B cell (primary cell): ENCODE results near the gene NF2. TPM values are rescaled to one million over a fixed set of nuclear protein-coding genes. Genes with fewer than 3 reads are reported as not detected.

ENCODE experiments used
- ATAC-seq: fragments of 200-7000 bp; cut with Tn5 transposase; one replicate; pipeline ENCODE4 v1.10.0; 2021; ENCODE audit warnings: low read depth, mild to moderate bottlenecking, moderate number of reproducible peaks, moderate library complexity
- CTCF ChIA-PET: fragments of 350-600 bp; sonication (Branson Sonifier 250); formaldehyde crosslinking; loops from one replicate; lab custom pipeline; 2021; ENCODE audit warnings: antibody characterized with exemption, inconsistent platforms; lab: Charles Lee
- POLR2A ChIA-PET: fragments of 350-600 bp; sonication (Branson Sonifier 250); formaldehyde crosslinking; loops from one replicate; lab custom pipeline; 2021; ENCODE audit warnings: antibody characterized with exemption; lab: Charles Lee
- DNase-seq: peaks from one replicate; pipeline ENCODE4 v3.0.0; 2013
- H2AFZ ChIP-seq: 2 replicates; pipeline ENCODE4 v1.6.1; 2012; ENCODE audit warnings: mild to moderate bottlenecking, low read depth, low read length; ENCODE audit not compliant: insufficient read depth, poor library complexity, severe bottlenecking
- H3K27ac ChIP-seq, 2 donors: 1 replicate in 1 of 2; 2 replicates in 1 of 2; pipeline ENCODE4 v1.5.1; 2012 to 2013; ENCODE audit warnings: low read length in 2 of 2, mild to moderate bottlenecking in 2 of 2, moderate library complexity in 1 of 2
- H3K27me3 ChIP-seq, 4 experiments: fragments of 200-600 bp in 1 of 4; sonication (generic) in 1 of 4; replicated peaks in 1 of 4; 1 replicate in 2 of 4; 2 replicates in 2 of 4; pipeline versions ENCODE4 v1.6.1 to v1.7.0; 2013 to 2016; ENCODE audit warnings: low read length in 3 of 4, mild to moderate bottlenecking in 2 of 4, mixed read lengths in 1 of 4, moderate library complexity in 1 of 4; ENCODE audit not compliant: insufficient read depth in 4 of 4, control insufficient read depth in 3 of 4; ENCODE audit errors: control extremely low read depth in 1 of 4
- H3K36me3 ChIP-seq, 2 experiments: replicated peaks in 1 of 2; 1 replicate in 1 of 2; 2 replicates in 1 of 2; pipeline versions ENCODE4 v1.6.1 to v1.7.1; 2013; ENCODE audit warnings: low read length in 1 of 2; ENCODE audit not compliant: insufficient read depth in 2 of 2, control insufficient read depth in 1 of 2; ENCODE audit errors: control extremely low read depth in 1 of 2, extremely low read depth in 1 of 2
- H3K4me1 ChIP-seq, 2 donors: fragments of 200-600 bp in 1 of 2; sonication (generic) in 1 of 2; 1 replicate in 1 of 2; 2 replicates in 1 of 2; pipeline versions ENCODE4 v1.5.1 to v1.6.1; 2013 to 2017; ENCODE audit warnings: low read length in 2 of 2; ENCODE audit not compliant: control insufficient read depth in 2 of 2, insufficient read depth in 2 of 2
- H3K4me2 ChIP-seq: replicated peaks from 2 replicates; pipeline ENCODE3; 2012; ENCODE audit warnings: mild to moderate bottlenecking, low read depth, low read length; ENCODE audit not compliant: poor library complexity, severe bottlenecking
- H3K4me3 ChIP-seq, 5 experiments: fragments of 200-600 bp in 1 of 5; sonication (generic) in 1 of 5; 1 replicate in 3 of 5; 2 replicates in 2 of 5; pipeline versions ENCODE4 v1.5.1 to v1.7.0; 2011 to 2016; ENCODE audit warnings: low read length in 4 of 5, mild to moderate bottlenecking in 4 of 5, low read depth in 2 of 5, control low read depth in 1 of 5, moderate library complexity in 1 of 5; ENCODE audit not compliant: insufficient read depth in 1 of 5; ENCODE audit errors: control extremely low read depth in 1 of 5, extremely low read depth in 1 of 5
- H3K79me2 ChIP-seq: fragments of 200-600 bp; sonication (generic); one replicate; pipeline ENCODE4 v1.6.0; 2016; ENCODE audit warnings: low read length; ENCODE audit not compliant: control insufficient read depth, insufficient read depth
- H3K9ac ChIP-seq: fragments of 200-600 bp; sonication (generic); 2 replicates; pipeline ENCODE4 v1.6.1; 2017; ENCODE audit warnings: mild to moderate bottlenecking, low read length, moderate library complexity
- H3K9me3 ChIP-seq, 3 donors: one replicate each; pipeline versions ENCODE4 v1.6.1 to v1.7.1; 2013; ENCODE audit warnings: low read length in 2 of 3; ENCODE audit not compliant: control insufficient read depth in 2 of 3, insufficient read depth in 1 of 3; ENCODE audit errors: control extremely low read depth in 1 of 3
- H4K20me1 ChIP-seq: 2 replicates; pipeline ENCODE4 v1.6.0; 2012; ENCODE audit warnings: mild to moderate bottlenecking, low read length; ENCODE audit not compliant: insufficient read depth, control insufficient read depth, poor library complexity, severe bottlenecking
- H3K27ac Mint-ChIP-seq: one replicate; pipeline ENCODE4 v1.8.0; 2021; ENCODE audit warnings: mixed read lengths
- H3K27me3 Mint-ChIP-seq: one replicate; pipeline ENCODE4 v1.8.0; 2021; ENCODE audit warnings: mixed read lengths
- H3K4me1 Mint-ChIP-seq: one replicate; pipeline ENCODE4 v1.8.0; 2021; ENCODE audit warnings: mixed read lengths
- H3K4me3 Mint-ChIP-seq: one replicate; pipeline ENCODE4 v1.8.0; 2021; ENCODE audit warnings: mixed read lengths
- H3K9me3 Mint-ChIP-seq: one replicate; pipeline ENCODE4 v1.8.0; 2022; ENCODE audit warnings: mixed read lengths; ENCODE audit not compliant: insufficient read depth
- CTCF ChIP-seq: fragments of 200-600 bp; IDR thresholded peaks from one replicate; pipeline ENCODE4 v1.8.0; 2022; ENCODE audit warnings: antibody characterized with exemption, mild to moderate bottlenecking
- EZH2 ChIP-seq: IDR thresholded peaks from 2 replicates; pipeline ENCODE4 v1.6.1; 2012; ENCODE audit warnings: borderline replicate concordance, low read depth, mild to moderate bottlenecking, moderate library complexity, low read length; ENCODE audit not compliant: insufficient read depth, poor library complexity, severe bottlenecking
- WGBS: methylation state at CpG from one replicate; pipeline ENCODE4 v1.1.5; 2013; ENCODE audit warnings: missing lambda C conversion rate; ENCODE audit not compliant: insufficient coverage; 5-methylcytosine and 5-hydroxymethylcytosine counted together
- intact Hi-C: fragments of 100-400 bp; cut with micrococcal nuclease; formaldehyde crosslinking; loops from one replicate; pipeline ENCODE4 v1.10.0; 2022
- polyA plus RNA-seq: library from polyadenylated mRNA; depleted of rRNA; stranded (reverse); fragments of >200 nt; gene quantifications from 2 replicates; pipeline ENCODE4 v1.2.3, GENCODE V29; 2012
- total RNA-seq, 2 donors: library from RNA; stranded (reverse); fragments of 120-200 nt in 1 of 2; gene quantifications; 1 replicate in 1 of 2; 2 replicates in 1 of 2; pipeline versions ENCODE4 v1.2.3 to v1.2.4, GENCODE V29; 2013 to 2022

The NF2 gene
- total and polyA plus RNA-seq, 2 donors (not counting 1 experiment from before 2014, with no cell fraction given) = 9.4 to 26.6 TPM

GRCh38 chr22:29559030-29559429 lies 44.4 kb upstream of the NF2 start:
- H3K79me2 ChIP-seq = no peaks in the 10 kb centered on the region
- DNase-seq (no peak), ATAC-seq (no peak)
- Mint-ChIP-seq H3K27me3 (no peaks in the 10 kb centered on the region), H3K9me3 (no peaks in the 10 kb centered on the region), H3K27ac (no peak overlapping the region), H3K4me3 (no peak overlapping the region), H3K4me1 (peaks cover 6% of the 10 kb centered on the region)
- H3K9ac ChIP-seq = no peak overlapping the region
- no peak overlapping the region for H3K4me3 ChIP-seq
- POLR2A ChIA-PET = no interaction called here
- 100% methylated on average over 4 of the region's 6 CpGs for WGBS
- peaks cover 0 to 52% of the 10 kb centered on the region in 2 experiments for H3K36me3 ChIP-seq
- TF ChIP-seq EZH2 (no peak), CTCF (no peak)
- peaks cover 4 to 6% of the 10 kb centered on the region in 2 donors for H3K4me1 ChIP-seq
- no peaks in the 10 kb centered on the region for H4K20me1 ChIP-seq
- CTCF ChIA-PET = interaction anchor here (0.7 kb wide), 1 partner anchor 11 kb away, joined by 3 read pairs; no protein-coding TSS in a partner anchor
- no peak overlapping the region for H2AFZ ChIP-seq
- no peak overlapping the region for H3K27ac ChIP-seq
- no peak overlapping the region for H3K4me2 ChIP-seq
- no peaks in the 10 kb centered on the region for H3K27me3 ChIP-seq
- no peaks in the 10 kb centered on the region for H3K9me3 ChIP-seq
- intact Hi-C loops = no loop called here

- Histone ChIP-seq H3K4me3 (no peak overlapping the region), H3K27me3 (no peaks in the 10 kb centered on the region), H3K27ac (no peak overlapping the region), H3K36me3 (peaks cover 0 to 54% of the 10 kb centered on the region in 2 experiments), H4K20me1 (no peaks in the 10 kb centered on the region), H3K4me2 (no peak overlapping the region), H3K79me2 (no peaks in the 10 kb centered on the region), H2AFZ (no peak overlapping the region), H3K9me3 (no peaks in the 10 kb centered on the region), H3K4me1 (no peaks in the 10 kb centered on the region), H3K9ac (no peak overlapping the region)
- H3K27me3 Mint-ChIP-seq = no peaks in the 10 kb centered on the region
- H3K4me3 Mint-ChIP-seq = no peak overlapping the region
- DNase-seq = no peak
- TF ChIP-seq CTCF (no peak), EZH2 (no peak)
- H3K9me3 Mint-ChIP-seq = no peaks in the 10 kb centered on the region
- H3K4me1 Mint-ChIP-seq = peaks cover 4% of the 10 kb centered on the region
- intact Hi-C loops = no loop called here
- ChIA-PET POLR2A (no interaction called here), CTCF (interaction anchor here (0.6 kb wide), 1 partner anchor 69 kb away, joined by 4 read pairs; no protein-coding TSS in a partner anchor)
- no peak for ATAC-seq
- H3K27ac Mint-ChIP-seq = peak overlapping the region; percentile 44
- 92% methylated on average over 2 of the region's 2 CpGs for WGBS
Measured at GRCh38 chr22:29559853-29560252, 43.6 kb upstream of the NF2 start.
